IPS DF 6.9 (cell line): ENCODE data around the gene PRRT1B.
A peak's percentile ranks its signal among the peaks of the same experiment; 100 is the strongest.
"Not testable (repeated sequence)": the region's sequence is repeated elsewhere in the genome, so short reads cannot be mapped to it uniquely, and the experiment has no call there.

ENCODE experiments used
- DNase-seq: peaks from one replicate; pipeline ENCODE4 v3.0.0-alpha.2; 2013; ENCODE audit warnings: low read depth, low spot score
- H3K27ac ChIP-seq: one replicate; pipeline ENCODE4 v1.5.1; 2013; ENCODE audit warnings: low read length, control low read depth
- H3K27me3 ChIP-seq: 2 replicates; pipeline ENCODE4 v1.6.1; 2013; ENCODE audit warnings: mild to moderate bottlenecking, low read length; ENCODE audit not compliant: control insufficient read depth, insufficient read depth
- H3K36me3 ChIP-seq: 2 replicates; pipeline ENCODE4 v1.6.1; 2013; ENCODE audit warnings: low read length; ENCODE audit not compliant: control insufficient read depth, insufficient read depth
- H3K4me1 ChIP-seq: 2 replicates; pipeline ENCODE4 v1.6.1; 2013; ENCODE audit warnings: low read length; ENCODE audit not compliant: control insufficient read depth, insufficient read depth
- H3K4me3 ChIP-seq: 2 replicates; pipeline ENCODE4 v1.5.1; 2013; ENCODE audit warnings: mild to moderate bottlenecking, low read length
- H3K9me3 ChIP-seq: 2 replicates; pipeline ENCODE4 v1.6.1; 2013; ENCODE audit warnings: low read length, inconsistent platforms; ENCODE audit not compliant: control insufficient read depth, insufficient read depth
- WGBS: extraction: QIAGEN DNeasy Blood & Tissue Kit; methylation state at CpG from one replicate; pipeline ENCODE4 v1.1.7; 2013; ENCODE audit warnings: mixed read lengths, missing lambda C conversion rate; ENCODE audit not compliant: insufficient read length, insufficient coverage; 5-methylcytosine and 5-hydroxymethylcytosine counted together

Gene PRRT1B

GRCh38 chr9:131530546-131530919 is 14.8 kb upstream of the PRRT1B start:
- peaks cover 3% of the 10 kb centered on the region; the same call in 1 of the 2 replicates for H3K4me1 ChIP-seq
- DNase-seq, result no peak
- WGBS, result no CpG with 5 or more reads among the region's 29 CpGs
- H3K36me3 ChIP-seq, result peaks cover 29% of the 10 kb centered on the region
- no peaks in the 10 kb centered on the region for H3K9me3 ChIP-seq
- peak overlapping the region; percentile 91 for H3K4me3 ChIP-seq
- H3K27me3 ChIP-seq, result no peaks in the 10 kb centered on the region
- H3K27ac ChIP-seq, result no peak overlapping the region

- peak within 1 kb of the TSS; percentile 91 for H3K4me3 ChIP-seq
- H3K4me1 ChIP-seq, result peaks cover 3% of the 10 kb centered on the region; the same call in 1 of the 2 replicates
- no peak within 1 kb of the TSS for H3K27ac ChIP-seq
- no CpG with 5 or more reads among the region's 103 CpGs for WGBS
- peaks cover 23% of the 10 kb centered on the region for H3K36me3 ChIP-seq
- no peaks in the 10 kb centered on the region for H3K27me3 ChIP-seq
- peak; percentile 50 for DNase-seq
- no peaks in the 10 kb centered on the region for H3K9me3 ChIP-seq
These were observed 14.1 kb upstream of the PRRT1B start, which contains the start of gene UCK1 for GRCh38 chr9:131530920-131531832. UCK1 (minus strand) TSS chr9:131531263; CDS start chr9:131531174, 89 bp downstream.

GRCh38 chr9:131534721-131535237 is 10.5 kb upstream of the PRRT1B start:
- H3K36me3 ChIP-seq, result no peaks in the 10 kb centered on the region
- H3K4me1 ChIP-seq, result peaks cover 3% of the 10 kb centered on the region; the same call in 1 of the 2 replicates
- no CpG with 5 or more reads among the region's 8 CpGs for WGBS
- H3K27ac ChIP-seq, result no peak overlapping the region
- no peaks in the 10 kb centered on the region for H3K27me3 ChIP-seq
- no peak for DNase-seq
- H3K4me3 ChIP-seq, result no peak overlapping the region
- H3K9me3 ChIP-seq, result no peaks in the 10 kb centered on the region

- Histone ChIP-seq H3K4me3 (no peak overlapping the region), H3K36me3 (no peaks in the 10 kb centered on the region), H3K27ac (no peak overlapping the region), H3K4me1 (no peaks in the 10 kb centered on the region), H3K27me3 (no peaks in the 10 kb centered on the region), H3K9me3 (no peaks in the 10 kb centered on the region)
- no CpG with 5 or more reads among the region's 19 CpGs for WGBS
- DNase-seq, result no peak
These were observed 7.4 kb upstream of the PRRT1B start for GRCh38 chr9:131537946-131538345.

- Histone ChIP-seq H3K27me3 (no peaks in the 10 kb centered on the region; the same call in 1 of the 2 replicates), H3K9me3 (no peaks in the 10 kb centered on the region), H3K36me3 (no peaks in the 10 kb centered on the region), H3K27ac (no peak overlapping the region), H3K4me3 (no peak overlapping the region), H3K4me1 (no peaks in the 10 kb centered on the region)
- WGBS, result no CpG with 5 or more reads among the region's 7 CpGs
- no peak for DNase-seq
These were observed 6.0 kb upstream of the PRRT1B start for GRCh38 chr9:131539223-131539923.

GRCh38 chr9:131543141-131543540 is 2.2 kb upstream of the PRRT1B start:
- Histone ChIP-seq H3K36me3 (no peaks in the 10 kb centered on the region), H3K27me3 (peaks cover 11% of the 10 kb centered on the region; the same call in 1 of the 2 replicates), H3K27ac (no peak overlapping the region), H3K9me3 (no peaks in the 10 kb centered on the region), H3K4me1 (no peaks in the 10 kb centered on the region), H3K4me3 (no peak overlapping the region)
- no CpG with 5 or more reads among the region's 6 CpGs for WGBS
- DNase-seq, result no peak

- no peaks in the 10 kb centered on the region for H3K9me3 ChIP-seq
- H3K27me3 ChIP-seq, result peaks cover 11% of the 10 kb centered on the region; the same call in 1 of the 2 replicates
- no peak overlapping the region for H3K27ac ChIP-seq
- no peaks in the 10 kb centered on the region for H3K4me1 ChIP-seq
- no CpG with 5 or more reads among the region's 30 CpGs for WGBS
- H3K4me3 ChIP-seq, result peak overlapping the region; percentile 34; the same call in 1 of the 2 replicates
- DNase-seq, result no peak
- no peaks in the 10 kb centered on the region for H3K36me3 ChIP-seq
These were observed 538 bp downstream of the PRRT1B start for GRCh38 chr9:131545786-131546335.

GRCh38 chr9:131546336-131547084 is 1.2 kb downstream of the PRRT1B start:
- no peaks in the 10 kb centered on the region for H3K9me3 ChIP-seq
- no CpG with 5 or more reads among the region's 49 CpGs for whole genome bisulfite sequencing
- H3K4me1 ChIP-seq, result no peaks in the 10 kb centered on the region

GRCh38 chr9:131549186-131549585 is 3.9 kb downstream of the PRRT1B start:
- not testable (repeated sequence) for H3K27ac ChIP-seq, H3K4me1 ChIP-seq, DNase-seq, H3K9me3 ChIP-seq, H3K36me3 ChIP-seq, H3K4me3 ChIP-seq
- H3K27me3 ChIP-seq, result peaks cover 11% of the 10 kb centered on the region; the same call in 1 of the 2 replicates
- WGBS, result no CpG with 5 or more reads among the region's 10 CpGs

More at GRCh38 chr9:131546336-131547084, 1.2 kb downstream of the PRRT1B start:
- Histone ChIP-seq H3K27me3 (peaks cover 11% of the 10 kb centered on the region; the same call in 1 of the 2 replicates), H3K4me3 (peak overlapping the region; percentile 34; the same call in 1 of the 2 replicates), H3K36me3 (no peaks in the 10 kb centered on the region), H3K27ac (no peak overlapping the region)
- no peak for DNase-seq
